HTR-8/SVneo (cell line): Measurements from ENCODE around the gene NCOR1.

ENCODE experiments used
- DNase-seq: peaks from one replicate; pipeline ENCODE4 v3.0.0; 2011; ENCODE audit warnings: low spot score, mixed read lengths; ENCODE audit not compliant: insufficient read length
- FAIRE-seq: peaks from 2 replicates; lab custom pipeline; 2011; peaks lifted over from hg19 to GRCh38; lab: Jason Lieb, UNC

NCOR1 gene

GRCh38 chr17:15999141-15999973 is 216.0 kb downstream of the NCOR1 start, which contains the start of the genes TTC19 and ZSWIM7:
Gene TTC19 (plus strand): TSS chr17:15999824. CDS start chr17:15999849, 25 bp downstream.
Gene ZSWIM7 (minus strand): TSS chr17:15999704. CDS start chr17:15999594, 110 bp downstream.
- peak; percentile 100 for FAIRE-seq
- peak; percentile 99 for DNase-seq

DNA sequence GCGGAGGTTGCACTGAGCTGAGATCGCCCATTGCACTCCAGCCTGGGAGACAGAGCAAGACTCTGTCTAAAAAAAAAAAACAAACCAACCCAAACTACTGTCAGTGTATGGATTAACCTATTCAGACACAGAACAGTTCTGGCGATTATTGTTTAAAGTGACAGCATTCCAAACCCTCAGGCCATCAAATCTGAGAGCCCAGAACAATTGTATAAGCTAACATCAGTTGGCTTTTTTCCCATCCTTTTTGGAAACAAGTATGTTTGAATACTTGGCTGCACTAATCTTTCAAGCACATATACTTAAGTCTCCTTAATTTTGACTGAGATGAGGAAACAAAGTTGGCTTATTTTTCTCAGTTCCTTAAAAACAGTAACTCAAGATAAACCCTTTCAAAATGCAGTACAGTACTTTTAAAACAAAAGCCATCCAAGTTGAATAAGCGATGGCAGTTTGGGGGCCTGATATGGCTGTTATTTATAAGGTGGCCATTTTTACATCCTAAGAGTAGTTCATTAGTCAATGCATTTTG is 217.2 kb downstream of the NCOR1 start:
- DNase-seq (no peak), FAIRE-seq (no peak)

DNA sequence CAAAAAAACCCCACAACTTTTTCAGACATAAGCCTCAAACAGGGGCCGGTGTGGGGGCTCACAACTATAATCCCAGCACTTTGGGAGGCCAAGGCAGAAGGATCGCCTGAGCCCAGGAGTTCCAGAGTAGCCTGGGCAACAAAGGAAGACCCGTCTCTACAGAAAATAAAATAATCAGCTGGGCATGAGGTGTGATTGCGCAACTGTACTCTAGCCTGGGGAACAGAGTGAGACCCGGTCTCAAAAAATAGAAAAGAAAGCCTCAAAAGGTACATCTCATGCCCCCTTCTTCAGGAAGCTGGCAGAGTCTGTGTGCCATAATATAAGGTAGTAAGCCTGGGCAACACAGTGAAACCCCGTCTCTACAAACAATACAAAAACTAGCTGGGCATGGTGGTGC is 219.0 kb downstream of the NCOR1 start:
- FAIRE-seq = no peak
- no peak for DNase-seq

DNA sequence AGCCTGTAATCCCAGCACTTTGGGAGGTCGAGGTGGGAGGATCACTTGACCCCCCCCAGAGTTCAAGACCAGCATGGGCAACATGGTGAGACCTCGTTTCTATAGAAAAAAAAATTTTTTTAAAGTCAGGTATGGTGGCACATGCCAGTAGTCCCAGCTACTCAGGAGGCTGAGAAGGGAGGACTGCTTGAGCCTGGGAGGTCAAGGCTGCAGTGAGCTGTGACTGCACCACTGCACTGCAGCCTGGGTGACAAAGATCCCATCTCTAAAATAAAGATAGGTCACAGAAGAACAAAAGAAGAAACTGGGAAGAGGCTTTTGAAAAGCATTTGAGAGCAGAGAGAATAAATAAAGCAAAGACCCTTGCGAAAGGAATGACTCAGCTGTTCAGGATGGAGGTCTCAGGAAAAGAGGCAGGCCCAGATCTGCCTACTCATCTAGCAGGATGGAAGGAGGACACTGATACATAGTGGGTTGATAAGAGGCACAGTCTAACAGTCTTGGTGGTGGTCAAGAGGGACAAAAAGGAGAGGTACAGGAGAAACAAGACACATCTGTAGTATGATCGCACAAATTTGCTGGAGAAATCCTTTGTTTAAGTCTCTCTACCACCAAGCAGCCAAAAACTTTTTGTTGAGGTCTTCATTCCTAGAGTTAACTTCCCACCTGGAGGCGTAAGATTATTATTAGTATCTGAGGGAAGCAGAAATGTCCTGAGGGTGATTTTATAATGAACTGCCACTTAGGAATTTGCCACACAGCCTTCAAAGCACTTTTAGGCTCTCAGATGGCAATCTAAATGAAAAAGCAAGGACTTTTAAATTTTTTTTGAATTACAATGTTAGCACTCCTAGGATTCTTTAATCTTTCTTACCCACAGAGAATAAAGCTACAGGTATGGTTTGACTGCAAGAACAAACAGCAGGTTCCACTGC is 233.4 kb downstream of the NCOR1 start:
- FAIRE-seq (peak; percentile 4), DNase-seq (peak; percentile 62)

GRCh38 chr17:15981208-15981607 is 234.1 kb downstream of the NCOR1 start:
- DNase-seq (no peak), FAIRE-seq (no peak)
